H1 (cell line): ENCODE data around the gene SNU13.
"Not testable (repeated sequence)": the region's sequence is repeated elsewhere in the genome, so short reads cannot be mapped to it uniquely, and the experiment has no call there.

Experiments
- BRCA1 ChIP-seq: IDR thresholded peaks from 2 replicates; pipeline ENCODE4 v1.6.1; 2012; ENCODE audit warnings: low read depth, low read length, improper control_type of control experiment
- HDAC2 ChIP-seq, 2 experiments: fragments of 300-600 bp in 1 of 2; sonication (generic) in 1 of 2; IDR thresholded peaks; 2 replicates each; pipeline ENCODE4 v1.6.1; 2011 to 2012; ENCODE audit warnings: low read depth in 2 of 2, low read length in 2 of 2, mild to moderate bottlenecking in 2 of 2, moderate library complexity in 2 of 2, borderline replicate concordance in 1 of 2, inconsistent platforms in 1 of 2
- MAX ChIP-seq: IDR thresholded peaks from 2 replicates; pipeline ENCODE4 v1.6.1; 2012; ENCODE audit warnings: inconsistent platforms
- SRF ChIP-seq: IDR thresholded peaks from 2 replicates; pipeline ENCODE4 v1.6.1; 2011; ENCODE audit warnings: mild to moderate bottlenecking, low read depth, low read length, moderate library complexity
- TF ChIP-seq, protein P1 (sequence below), 3 experiments: IDR thresholded peaks; 1 replicate in 2 of 3; 2 replicates in 1 of 3; pipeline versions ENCODE4 v1.5.1 to v1.6.1; 2011; ENCODE audit warnings: low read length in 3 of 3, mild to moderate bottlenecking in 3 of 3, inconsistent platforms in 2 of 3, low read depth in 1 of 3, moderate library complexity in 1 of 3; ENCODE audit not compliant: insufficient read depth in 1 of 3; ENCODE audit errors: control extremely low read depth in 1 of 3

GRCh38 chr22:41672096-41672495, 16.6 kb downstream of the SNU13 start:
- not testable (repeated sequence) for TF ChIP-seq SRF; MAX; HDAC2 (IDR thresholded peaks at IDR 0.05; ENCODE audit: borderline replicate concordance in 1 of 2, low read depth in 2 of 2, low read length in 2 of 2); BRCA1
- TF ChIP-seq, protein P1, sequence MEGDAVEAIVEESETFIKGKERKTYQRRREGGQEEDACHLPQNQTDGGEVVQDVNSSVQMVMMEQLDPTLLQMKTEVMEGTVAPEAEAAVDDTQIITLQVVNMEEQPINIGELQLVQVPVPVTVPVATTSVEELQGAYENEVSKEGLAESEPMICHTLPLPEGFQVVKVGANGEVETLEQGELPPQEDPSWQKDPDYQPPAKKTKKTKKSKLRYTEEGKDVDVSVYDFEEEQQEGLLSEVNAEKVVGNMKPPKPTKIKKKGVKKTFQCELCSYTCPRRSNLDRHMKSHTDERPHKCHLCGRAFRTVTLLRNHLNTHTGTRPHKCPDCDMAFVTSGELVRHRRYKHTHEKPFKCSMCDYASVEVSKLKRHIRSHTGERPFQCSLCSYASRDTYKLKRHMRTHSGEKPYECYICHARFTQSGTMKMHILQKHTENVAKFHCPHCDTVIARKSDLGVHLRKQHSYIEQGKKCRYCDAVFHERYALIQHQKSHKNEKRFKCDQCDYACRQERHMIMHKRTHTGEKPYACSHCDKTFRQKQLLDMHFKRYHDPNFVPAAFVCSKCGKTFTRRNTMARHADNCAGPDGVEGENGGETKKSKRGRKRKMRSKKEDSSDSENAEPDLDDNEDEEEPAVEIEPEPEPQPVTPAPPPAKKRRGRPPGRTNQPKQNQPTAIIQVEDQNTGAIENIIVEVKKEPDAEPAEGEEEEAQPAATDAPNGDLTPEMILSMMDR (IDR thresholded peaks at IDR 0.05; ENCODE audit: control extremely low read depth in 1 of 3, insufficient read depth in 1 of 3, low read depth in 1 of 3, low read length in 3 of 3): not testable (repeated sequence)
